Gastrocnemius medialis (tissue), 4 donors: ENCODE results near the gene HEY2. TPM values are rescaled to one million over a fixed set of nuclear protein-coding genes. Genes with fewer than 3 reads are reported as not detected.

Experiments
- ATAC-seq, 2 donors: fragments of 150-250 bp; one replicate each; pipeline ENCODE4 v1.9.1; 2016
- DNase-seq, 2 donors: peaks; one replicate each; pipeline ENCODE4 v3.0.0-alpha.2; 2019
- H3K27ac ChIP-seq, 4 donors: fragments of 200-600 bp; sonication (generic); 1 replicate in 1 of 4; 2 replicates in 3 of 4; pipeline ENCODE4 v1.5.1; 2016 to 2018; ENCODE audit warnings: mild to moderate bottlenecking in 2 of 4, moderate library complexity in 1 of 4
- H3K27me3 ChIP-seq, 3 donors: fragments of 200-600 bp; sonication (generic) in 2 of 3; 1 replicate in 1 of 3; 2 replicates in 2 of 3; pipeline versions ENCODE4 v1.5.1 to v1.6.0; 2016 to 2019; ENCODE audit warnings: mild to moderate bottlenecking in 1 of 3, moderate library complexity in 1 of 3
- H3K36me3 ChIP-seq, 2 donors: fragments of 200-600 bp; sonication (generic) in 1 of 2; one replicate each; pipeline ENCODE4 v1.5.1; 2017 to 2018
- H3K4me1 ChIP-seq, 2 donors: fragments of 200-600 bp; sonication (generic) in 1 of 2; one replicate each; pipeline ENCODE4 v1.5.1; 2016 to 2017; ENCODE audit warnings: mild to moderate bottlenecking in 2 of 2
- H3K4me3 ChIP-seq, 4 donors: fragments of 200-600 bp; sonication (generic) in 3 of 4; 1 replicate in 1 of 4; 2 replicates in 3 of 4; pipeline ENCODE4 v1.5.1; 2016 to 2019; ENCODE audit warnings: mild to moderate bottlenecking in 2 of 4
- H3K9me3 ChIP-seq, 3 donors: fragments of 200-600 bp; sonication (generic) in 2 of 3; 1 replicate in 1 of 3; 2 replicates in 2 of 3; pipeline ENCODE4 v1.5.1; 2016 to 2019
- POLR2A ChIP-seq, 2 donors: fragments of 450-650 bp; IDR thresholded peaks; one replicate each; pipeline ENCODE4 v1.6.1; 2017; ENCODE audit warnings: antibody characterized with exemption in 2 of 2, mild to moderate bottlenecking in 2 of 2, moderate library complexity in 2 of 2
- in situ Hi-C, 4 donors: fragments of 200-750 bp; cut with MboI; loops; one replicate each; pipeline versions ENCODE4 v1.15.0 to v1.8.0; 2017; ENCODE audit warnings: low sequenced_read_pairs in 4 of 4
- intact Hi-C: fragments of 100-400 bp; cut with DNase I; formaldehyde crosslinking; loops from one replicate; pipeline ENCODE4 v1.15.1; 2023; ENCODE audit warnings: low total_unique reads
- total RNA-seq, 4 donors: library from RNA; depleted of rRNA; stranded (reverse); fragments of >200 nt; gene quantifications; one replicate each; pipeline versions ENCODE4 v1.1.0 to v1.2.3, GENCODE V29; 2016
- TF ChIP-seq, protein P1 (sequence below), 5 experiments: fragments of 450-650 bp in 3 of 5; fragments of 200-600 bp in 2 of 5; sonication (generic) in 2 of 5; IDR thresholded peaks in 4 of 5; conservative IDR thresholded peaks in 1 of 5; 1 replicate in 4 of 5; 2 replicates in 1 of 5; pipeline ENCODE4 v1.5.1; 2016 to 2019; ENCODE audit warnings: antibody characterized with exemption in 5 of 5, mild to moderate bottlenecking in 3 of 5, moderate library complexity in 3 of 5

HEY2 gene
- total RNA-seq, 4 donors from 2014 or later: 5.9 to 9.0 (median 7.4) TPM

DNA sequence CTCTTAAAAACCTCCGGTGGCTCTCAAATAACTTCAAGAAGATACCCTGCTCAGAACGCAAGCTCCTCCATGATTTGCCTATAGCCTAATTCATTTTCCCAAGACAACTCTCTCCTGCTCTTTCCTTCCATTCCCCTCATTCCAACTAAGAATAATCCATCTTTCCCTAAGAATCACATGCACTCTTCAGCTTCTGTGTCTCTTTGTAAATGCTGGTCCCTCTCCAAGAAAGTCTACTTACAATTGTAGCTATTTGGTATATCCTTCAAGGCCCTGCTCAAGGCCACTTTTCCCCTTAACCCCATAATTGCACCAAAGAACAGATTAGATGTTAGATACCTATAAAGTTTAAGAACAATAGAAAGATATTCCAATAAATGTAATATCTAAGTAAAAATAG is 7.4 kb upstream of the HEY2 start:
- DNase-seq (no peak), ATAC-seq (no peak)
- no peaks in the 10 kb centered on the region for H3K27me3 ChIP-seq
- peaks cover 11 to 36% of the 10 kb centered on the region in 2 donors for H3K4me1 ChIP-seq
- TF ChIP-seq, protein P1, sequence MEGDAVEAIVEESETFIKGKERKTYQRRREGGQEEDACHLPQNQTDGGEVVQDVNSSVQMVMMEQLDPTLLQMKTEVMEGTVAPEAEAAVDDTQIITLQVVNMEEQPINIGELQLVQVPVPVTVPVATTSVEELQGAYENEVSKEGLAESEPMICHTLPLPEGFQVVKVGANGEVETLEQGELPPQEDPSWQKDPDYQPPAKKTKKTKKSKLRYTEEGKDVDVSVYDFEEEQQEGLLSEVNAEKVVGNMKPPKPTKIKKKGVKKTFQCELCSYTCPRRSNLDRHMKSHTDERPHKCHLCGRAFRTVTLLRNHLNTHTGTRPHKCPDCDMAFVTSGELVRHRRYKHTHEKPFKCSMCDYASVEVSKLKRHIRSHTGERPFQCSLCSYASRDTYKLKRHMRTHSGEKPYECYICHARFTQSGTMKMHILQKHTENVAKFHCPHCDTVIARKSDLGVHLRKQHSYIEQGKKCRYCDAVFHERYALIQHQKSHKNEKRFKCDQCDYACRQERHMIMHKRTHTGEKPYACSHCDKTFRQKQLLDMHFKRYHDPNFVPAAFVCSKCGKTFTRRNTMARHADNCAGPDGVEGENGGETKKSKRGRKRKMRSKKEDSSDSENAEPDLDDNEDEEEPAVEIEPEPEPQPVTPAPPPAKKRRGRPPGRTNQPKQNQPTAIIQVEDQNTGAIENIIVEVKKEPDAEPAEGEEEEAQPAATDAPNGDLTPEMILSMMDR (IDR thresholded peaks at IDR 0.05 in 4 of 5, conservative IDR thresholded peaks at IDR 0.05 in 1 of 5): no peak
- no peak for TF ChIP-seq POLR2A (IDR thresholded peaks at IDR 0.05)
- H3K4me3 ChIP-seq: peak overlapping the region; percentile 25 to 86 (median 50)
- in situ Hi-C loops: no loop called here
- no peaks in the 10 kb centered on the region for H3K36me3 ChIP-seq
- intact Hi-C loops: loop anchor here (2.0 kb wide), 1 partner anchor 71 kb away; no protein-coding TSS in a partner anchor
- H3K9me3 ChIP-seq: no peaks in the 10 kb centered on the region
- peak overlapping the region; percentile 89 to 99 (median 94) for H3K27ac ChIP-seq

- Histone ChIP-seq H3K36me3 (no peaks in the 10 kb centered on the region), H3K4me3 (peak overlapping the region; percentile 25 to 86 (median 50)), H3K27ac (peak overlapping the region; percentile 89 to 99 (median 94)), H3K9me3 (no peaks in the 10 kb centered on the region), H3K27me3 (no peaks in the 10 kb centered on the region), H3K4me1 (peaks cover 11 to 36% of the 10 kb centered on the region in 2 donors)
- intact Hi-C loops: loop anchor here (2.0 kb wide), 1 partner anchor 72 kb away; no protein-coding TSS in a partner anchor
- no peak for DNase-seq
- ATAC-seq: no peak
- TF ChIP-seq, protein P1 (IDR thresholded peaks at IDR 0.05 in 4 of 5, conservative IDR thresholded peaks at IDR 0.05 in 1 of 5): no peak
- in situ Hi-C loops: no loop called here
Measured at GRCh38 chr6:125742464-125743120, 6.8 kb upstream of the HEY2 start.

GRCh38 chr6:125743604-125744003 is 5.8 kb upstream of the HEY2 start:
- H3K9me3 ChIP-seq: no peaks in the 10 kb centered on the region
- H3K36me3 ChIP-seq: no peaks in the 10 kb centered on the region
- no peaks in the 10 kb centered on the region for H3K27me3 ChIP-seq
- TF ChIP-seq, protein P1 (IDR thresholded peaks at IDR 0.05 in 4 of 5, conservative IDR thresholded peaks at IDR 0.05 in 1 of 5): no peak
- TF ChIP-seq POLR2A (IDR thresholded peaks at IDR 0.05): no peak
- peaks cover 11 to 36% of the 10 kb centered on the region in 2 donors for H3K4me1 ChIP-seq
- in situ Hi-C loops (no loop called here), intact Hi-C loops (loop anchor here (2.0 kb wide), 1 partner anchor 73 kb away; no protein-coding TSS in a partner anchor)
- H3K27ac ChIP-seq: peak overlapping the region; percentile 89 to 99 (median 94)
- ATAC-seq: no peak
- no peak for DNase-seq
- peak overlapping the region; percentile 0 to 86 (median 50) for H3K4me3 ChIP-seq

GRCh38 chr6:125745281-125746018 is 4.0 kb upstream of the HEY2 start:
- intact Hi-C loops (loop anchor here (5.0 kb wide), 3 partner anchors 238 to 783 kb away; partner anchors contain the start of gene RNF217), in situ Hi-C loops (no loop called here)
- ATAC-seq (peak in 1 of 2 donors; percentile 10), DNase-seq (peak; percentile 43 to 53)
- no peaks in the 10 kb centered on the region for H3K9me3 ChIP-seq
- H3K36me3 ChIP-seq: no peaks in the 10 kb centered on the region
- TF ChIP-seq, protein P1 (IDR thresholded peaks at IDR 0.05 in 4 of 5, conservative IDR thresholded peaks at IDR 0.05 in 1 of 5): no peak
- TF ChIP-seq POLR2A (IDR thresholded peaks at IDR 0.05): no peak
- H3K27me3 ChIP-seq: no peaks in the 10 kb centered on the region
- H3K4me1 ChIP-seq: peaks cover 11 to 36% of the 10 kb centered on the region in 2 donors
- H3K27ac ChIP-seq: peak overlapping the region; percentile 89 to 99 (median 94)
- H3K4me3 ChIP-seq: peak overlapping the region; percentile 73 to 86 (median 85)
